HL-60 (cell line): Measurements from ENCODE around the gene RGS4.

ENCODE experiments used
- DNase-seq, 2 experiments: peaks; one replicate each; pipeline ENCODE4 v3.0.0-alpha.2; 2010 to 2020; ENCODE audit warnings: low read depth in 1 of 2, low spot score in 1 of 2
- H3K27ac ChIP-seq: fragments of 250-450 bp; sonication (Bioruptor Pico); replicated peaks from 2 replicates; pipeline ENCODE4 v1.5.1; 2020; ENCODE audit warnings: mild to moderate bottlenecking, moderate library complexity
- H3K27me3 ChIP-seq: fragments of 250-450 bp; sonication (Bioruptor Pico); 2 replicates; pipeline ENCODE4 v1.5.1; 2021; ENCODE audit warnings: mild to moderate bottlenecking, moderate library complexity; ENCODE audit not compliant: insufficient read depth, poor library complexity, severe bottlenecking
- H3K4me3 ChIP-seq: replicated peaks from 2 replicates; pipeline ENCODE4 v1.5.1; 2011; ENCODE audit warnings: mild to moderate bottlenecking, control low read depth, low read length; ENCODE audit not compliant: insufficient read depth
- GABPA ChIP-seq: IDR thresholded peaks from 2 replicates; pipeline ENCODE4 v1.6.1; 2012; ENCODE audit warnings: low read depth
- POLR2AphosphoS5 ChIP-seq: IDR thresholded peaks from 2 replicates; pipeline ENCODE4 v1.6.1; 2012; ENCODE audit warnings: low read depth
- SPI1 ChIP-seq: IDR thresholded peaks from 2 replicates; pipeline ENCODE4 v1.6.1; 2012; ENCODE audit warnings: low read depth, mild to moderate bottlenecking, borderline replicate concordance
- TF ChIP-seq, protein P1 (sequence below): IDR thresholded peaks from one replicate; pipeline ENCODE4 v1.5.1; 2011; ENCODE audit warnings: low read length, control low read depth, inconsistent platforms; ENCODE audit not compliant: insufficient read depth
- TF ChIP-seq, protein P2 (sequence below): IDR thresholded peaks from 2 replicates; pipeline ENCODE4 v1.6.1; 2012; ENCODE audit warnings: low read depth; ENCODE audit not compliant: insufficient replicate concordance

The RGS4 gene

DNA sequence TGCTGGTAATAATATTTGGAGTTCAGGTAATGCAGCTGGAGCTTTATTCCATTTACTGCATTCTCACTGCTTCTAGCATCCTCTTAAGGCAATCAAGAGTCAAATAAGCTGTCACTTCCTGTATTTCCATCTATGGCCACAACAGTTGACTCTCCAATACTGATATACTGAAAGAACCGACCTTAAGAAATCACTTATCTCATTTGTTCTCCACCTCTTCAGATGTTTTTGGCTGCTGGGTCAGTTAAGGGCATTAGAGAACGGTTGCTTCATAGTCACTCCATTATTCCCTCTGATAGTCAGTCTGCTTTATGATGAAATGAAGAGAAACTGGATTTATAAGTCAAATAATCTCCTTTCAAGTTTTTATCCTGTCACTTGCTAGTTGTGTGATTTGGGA lies 14.2 kb upstream of the RGS4 start:
- H3K4me3 ChIP-seq = no peak overlapping the region
- H3K27me3 ChIP-seq = peaks cover 11% of the 10 kb centered on the region
- no peak for DNase-seq
- TF ChIP-seq GABPA = no peak
- TF ChIP-seq, protein P1, sequence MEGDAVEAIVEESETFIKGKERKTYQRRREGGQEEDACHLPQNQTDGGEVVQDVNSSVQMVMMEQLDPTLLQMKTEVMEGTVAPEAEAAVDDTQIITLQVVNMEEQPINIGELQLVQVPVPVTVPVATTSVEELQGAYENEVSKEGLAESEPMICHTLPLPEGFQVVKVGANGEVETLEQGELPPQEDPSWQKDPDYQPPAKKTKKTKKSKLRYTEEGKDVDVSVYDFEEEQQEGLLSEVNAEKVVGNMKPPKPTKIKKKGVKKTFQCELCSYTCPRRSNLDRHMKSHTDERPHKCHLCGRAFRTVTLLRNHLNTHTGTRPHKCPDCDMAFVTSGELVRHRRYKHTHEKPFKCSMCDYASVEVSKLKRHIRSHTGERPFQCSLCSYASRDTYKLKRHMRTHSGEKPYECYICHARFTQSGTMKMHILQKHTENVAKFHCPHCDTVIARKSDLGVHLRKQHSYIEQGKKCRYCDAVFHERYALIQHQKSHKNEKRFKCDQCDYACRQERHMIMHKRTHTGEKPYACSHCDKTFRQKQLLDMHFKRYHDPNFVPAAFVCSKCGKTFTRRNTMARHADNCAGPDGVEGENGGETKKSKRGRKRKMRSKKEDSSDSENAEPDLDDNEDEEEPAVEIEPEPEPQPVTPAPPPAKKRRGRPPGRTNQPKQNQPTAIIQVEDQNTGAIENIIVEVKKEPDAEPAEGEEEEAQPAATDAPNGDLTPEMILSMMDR = no peak
- TF ChIP-seq POLR2AphosphoS5 = no peak
- H3K27ac ChIP-seq = no peak overlapping the region

DNA sequence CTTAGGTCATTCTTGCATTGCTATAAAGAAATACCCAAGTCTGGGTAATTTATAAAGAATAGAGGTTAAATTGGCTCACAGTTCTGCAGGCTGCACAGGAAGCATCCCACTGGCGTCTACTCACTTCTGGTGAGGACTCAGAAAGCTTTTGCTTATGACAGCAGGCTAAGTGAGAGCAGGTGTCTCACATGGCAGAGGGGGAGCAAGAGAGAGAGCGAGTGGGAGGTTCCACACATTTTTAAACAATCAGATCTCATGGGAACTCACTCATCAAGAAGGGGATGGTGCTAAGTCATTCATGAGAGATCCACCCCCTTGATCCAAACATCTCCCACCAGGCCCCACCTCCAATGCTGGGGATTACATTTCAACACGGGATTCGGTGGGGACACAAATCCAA lies 13.6 kb upstream of the RGS4 start:
- no peak overlapping the region for H3K27ac ChIP-seq
- DNase-seq = no peak
- H3K4me3 ChIP-seq = no peak overlapping the region
- peaks cover 11% of the 10 kb centered on the region for H3K27me3 ChIP-seq
- no peak for TF ChIP-seq GABPA
- TF ChIP-seq, protein P1 = no peak
- no peak for TF ChIP-seq SPI1
- TF ChIP-seq, protein P2, sequence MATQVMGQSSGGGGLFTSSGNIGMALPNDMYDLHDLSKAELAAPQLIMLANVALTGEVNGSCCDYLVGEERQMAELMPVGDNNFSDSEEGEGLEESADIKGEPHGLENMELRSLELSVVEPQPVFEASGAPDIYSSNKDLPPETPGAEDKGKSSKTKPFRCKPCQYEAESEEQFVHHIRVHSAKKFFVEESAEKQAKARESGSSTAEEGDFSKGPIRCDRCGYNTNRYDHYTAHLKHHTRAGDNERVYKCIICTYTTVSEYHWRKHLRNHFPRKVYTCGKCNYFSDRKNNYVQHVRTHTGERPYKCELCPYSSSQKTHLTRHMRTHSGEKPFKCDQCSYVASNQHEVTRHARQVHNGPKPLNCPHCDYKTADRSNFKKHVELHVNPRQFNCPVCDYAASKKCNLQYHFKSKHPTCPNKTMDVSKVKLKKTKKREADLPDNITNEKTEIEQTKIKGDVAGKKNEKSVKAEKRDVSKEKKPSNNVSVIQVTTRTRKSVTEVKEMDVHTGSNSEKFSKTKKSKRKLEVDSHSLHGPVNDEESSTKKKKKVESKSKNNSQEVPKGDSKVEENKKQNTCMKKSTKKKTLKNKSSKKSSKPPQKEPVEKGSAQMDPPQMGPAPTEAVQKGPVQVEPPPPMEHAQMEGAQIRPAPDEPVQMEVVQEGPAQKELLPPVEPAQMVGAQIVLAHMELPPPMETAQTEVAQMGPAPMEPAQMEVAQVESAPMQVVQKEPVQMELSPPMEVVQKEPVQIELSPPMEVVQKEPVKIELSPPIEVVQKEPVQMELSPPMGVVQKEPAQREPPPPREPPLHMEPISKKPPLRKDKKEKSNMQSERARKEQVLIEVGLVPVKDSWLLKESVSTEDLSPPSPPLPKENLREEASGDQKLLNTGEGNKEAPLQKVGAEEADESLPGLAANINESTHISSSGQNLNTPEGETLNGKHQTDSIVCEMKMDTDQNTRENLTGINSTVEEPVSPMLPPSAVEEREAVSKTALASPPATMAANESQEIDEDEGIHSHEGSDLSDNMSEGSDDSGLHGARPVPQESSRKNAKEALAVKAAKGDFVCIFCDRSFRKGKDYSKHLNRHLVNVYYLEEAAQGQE = no peak
- no peak for TF ChIP-seq POLR2AphosphoS5

DNA sequence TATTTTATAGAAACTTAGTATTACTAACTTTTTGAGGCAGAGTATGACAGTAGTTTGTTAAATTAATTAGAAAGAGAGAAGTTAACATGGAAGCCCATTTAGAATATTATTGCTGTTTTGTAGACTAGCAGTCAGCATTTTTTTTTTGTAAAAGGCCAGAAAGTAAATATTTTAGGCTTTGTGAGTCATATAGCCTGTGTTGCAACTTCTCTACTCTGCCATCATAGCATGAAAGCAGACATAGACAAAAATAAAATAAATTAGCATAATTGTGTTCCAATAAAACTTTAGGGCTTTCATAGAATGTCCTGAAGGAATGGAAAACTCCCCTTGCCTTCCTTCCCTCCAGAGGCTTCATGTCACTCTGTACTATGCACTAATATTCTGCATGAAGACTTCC lies 12.3 kb upstream of the RGS4 start:
- DNase-seq = no peak
- H3K27ac ChIP-seq = no peak overlapping the region
- TF ChIP-seq GABPA = no peak
- no peak for TF ChIP-seq SPI1
- no peak for TF ChIP-seq POLR2AphosphoS5
- TF ChIP-seq, protein P1 = no peak
- TF ChIP-seq, protein P2 = no peak
- H3K27me3 ChIP-seq = peaks cover 8% of the 10 kb centered on the region
- H3K4me3 ChIP-seq = no peak overlapping the region

DNA sequence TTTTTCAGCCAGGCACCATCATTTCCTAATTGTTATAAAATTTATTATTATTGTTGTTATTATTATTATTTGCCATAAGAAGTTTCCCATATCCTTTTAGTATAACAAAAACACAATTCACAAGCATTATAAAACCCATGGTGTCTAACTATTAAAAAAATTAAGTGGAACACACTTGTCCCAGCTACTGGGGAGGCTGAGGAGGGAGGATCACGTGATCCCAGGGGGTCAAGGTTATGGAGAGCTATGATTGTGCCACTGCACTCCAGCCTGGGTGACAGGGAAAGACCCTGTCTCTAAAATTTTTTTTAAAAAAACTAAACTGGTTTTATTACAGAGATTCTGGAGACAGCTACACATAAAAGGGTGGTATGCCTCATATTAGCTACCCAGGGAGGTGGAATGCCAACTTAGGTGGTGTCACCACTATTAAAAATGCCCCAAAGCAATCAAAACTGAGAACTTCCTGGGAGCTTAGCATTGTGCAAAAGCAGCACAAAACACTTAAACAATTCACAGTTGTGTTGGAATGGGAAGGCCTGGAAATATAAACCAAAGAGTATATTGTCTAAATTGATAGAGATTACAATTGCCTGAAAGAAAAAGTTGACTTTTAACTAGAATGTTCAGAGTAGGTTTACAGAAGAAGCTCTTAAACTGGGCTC lies 8.7 kb upstream of the RGS4 start:
- H3K4me3 ChIP-seq = no peak overlapping the region
- H3K27ac ChIP-seq = no peak overlapping the region
- DNase-seq = no peak
- peaks cover 7% of the 10 kb centered on the region for H3K27me3 ChIP-seq
- TF ChIP-seq SPI1 (no peak), GABPA (no peak), POLR2AphosphoS5 (no peak)
- TF ChIP-seq, protein P1 = no peak
- TF ChIP-seq, protein P2 = no peak
